HG03135 (cell line): ENCODE data around the gene EXOC3.

Experiments used
- ATAC-seq: cut with Tn5 transposase; IDR thresholded peaks from one replicate; pipeline ENCODE4 v1.9.1; 2021; ENCODE audit warnings: mild to moderate bottlenecking, moderate library complexity; ENCODE audit not compliant: unreplicated experiment

EXOC3 gene

GRCh38 chr5:437281-437771, 5.7 kb upstream of the EXOC3 start:
- no peak for ATAC-seq

GRCh38 chr5:438481-438981, 4.4 kb upstream of the EXOC3 start:
- no peak for ATAC-seq

- no peak for ATAC-seq
Observed at GRCh38 chr5:439181-439580, 3.8 kb upstream of the EXOC3 start.

GRCh38 chr5:439636-440035, 3.3 kb upstream of the EXOC3 start:
- ATAC-seq: no peak

- no peak for ATAC-seq
Observed at GRCh38 chr5:440401-441201, 2.4 kb upstream of the EXOC3 start.

- no peak for ATAC-seq
Observed at GRCh38 chr5:441996-442334, 1.0 kb upstream of the EXOC3 start.

GRCh38 chr5:443239-444151, 519 bp downstream of the EXOC3 start:
- ATAC-seq: peak; percentile 27

- ATAC-seq: no peak
Observed at GRCh38 chr5:444226-444625, 1.2 kb downstream of the EXOC3 start.

GRCh38 chr5:445591-445990, 2.6 kb downstream of the EXOC3 start:
- no peak for ATAC-seq

GRCh38 chr5:446066-446882, 3.3 kb downstream of the EXOC3 start:
- ATAC-seq: no peak

GRCh38 chr5:446883-447263, 3.9 kb downstream of the EXOC3 start:
- no peak for ATAC-seq

- ATAC-seq: no peak
Observed at GRCh38 chr5:447501-447900, 4.5 kb downstream of the EXOC3 start.

- ATAC-seq: no peak
Observed at GRCh38 chr5:448061-448765, 5.2 kb downstream of the EXOC3 start.

- no peak for ATAC-seq
Observed at GRCh38 chr5:448766-449090, 5.8 kb downstream of the EXOC3 start.

GRCh38 chr5:449151-449550, 6.2 kb downstream of the EXOC3 start:
- ATAC-seq: no peak

- ATAC-seq: no peak
Observed at GRCh38 chr5:451587-452458, 8.8 kb downstream of the EXOC3 start.

GRCh38 chr5:452978-453710, 10.2 kb downstream of the EXOC3 start:
- ATAC-seq: no peak

- no peak for ATAC-seq
Observed at GRCh38 chr5:453725-454481, 10.9 kb downstream of the EXOC3 start.
